ENCODE measurements around the gene SSX7. TPM values are rescaled to one million over a fixed set of nuclear protein-coding genes. Genes with fewer than 3 reads are reported as not detected.
A peak's percentile ranks its signal among the peaks of the same experiment; 100 is the strongest.
"Not testable (repeated sequence)": the region's sequence is repeated elsewhere in the genome, so short reads cannot be mapped to it uniquely, and the experiment has no call there.

The SSX7 gene
- not detected in 2 replicates for total RNA-seq (2014; rRNA removed; shearing (Covaris generic))

GRCh38 chrX:52654800-52655199 lies at the start of gene SSX7:
Gene SSX7 (minus strand): TSS chrX:52654900. CDS start chrX:52653472, 1,428 bp downstream.
- peak; percentile 2 for DNase-seq (ENCODE audit: low read depth)

GRCh38 chrX:52692034-52692433 lies 37.3 kb upstream of the SSX7 start:
- DNase-seq (ENCODE audit: low read depth): not testable (repeated sequence)

GRCh38 chrX:52662218-52662617 lies 7.5 kb upstream of the SSX7 start:
- not testable (repeated sequence) for DNase-seq (ENCODE audit: low read depth)

GRCh38 chrX:52655475-52655874 lies 775 bp upstream of the SSX7 start:
- not testable (repeated sequence) for DNase-seq (ENCODE audit: low read depth)

GRCh38 chrX:52650676-52651075 lies 4.0 kb downstream of the SSX7 start:
- DNase-seq (ENCODE audit: low read depth): not testable (repeated sequence)

DNA sequence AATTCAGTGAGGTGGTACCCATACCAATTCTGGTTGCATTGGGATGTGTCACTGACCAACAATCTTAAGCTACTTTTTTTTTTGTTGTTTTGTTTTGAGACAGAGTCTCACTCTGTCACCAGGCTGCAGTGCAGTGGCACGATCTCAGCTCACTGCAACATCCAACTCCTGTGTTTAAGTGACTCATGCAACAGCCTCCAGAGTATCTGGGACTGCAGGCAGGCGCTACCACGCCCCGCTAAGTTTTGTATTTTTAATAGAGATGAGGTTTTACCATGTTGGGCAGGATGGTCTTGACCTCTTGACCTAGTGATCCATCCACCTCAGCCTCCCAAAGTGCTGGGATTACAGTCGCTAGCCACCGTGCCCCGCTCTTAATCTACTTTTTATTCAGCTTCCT lies 5.7 kb downstream of the SSX7 start:
- DNase-seq (ENCODE audit: low read depth): not testable (repeated sequence)

DNA sequence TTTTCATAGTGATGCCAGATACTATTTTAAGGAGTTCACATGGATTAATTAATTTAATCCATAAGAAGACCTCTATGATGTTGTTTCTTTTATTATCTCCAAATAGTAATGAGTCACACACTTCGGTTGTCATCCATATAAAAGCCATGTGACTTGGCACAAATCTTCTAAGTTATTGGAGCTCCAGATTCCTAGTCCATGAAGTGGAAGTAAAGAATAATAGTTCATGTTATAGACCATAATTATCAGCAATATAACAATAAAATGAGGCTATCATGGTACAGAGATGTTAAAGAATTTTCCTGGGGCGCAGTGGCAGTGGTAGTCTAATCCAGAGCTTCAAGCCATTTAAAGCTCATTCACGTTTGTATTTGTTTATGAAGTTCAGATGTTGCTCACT lies 26.2 kb downstream of the SSX7 start:
- not testable (repeated sequence) for DNase-seq (ENCODE audit: low read depth)

GRCh38 chrX:52620661-52621060 lies 34.0 kb downstream of the SSX7 start:
- DNase-seq (ENCODE audit: low read depth): not testable (repeated sequence)

GRCh38 chrX:52608961-52609360 lies 45.7 kb downstream of the SSX7 start:
- DNase-seq (ENCODE audit: low read depth): no peak

GRCh38 chrX:52603151-52603550 lies 51.5 kb downstream of the SSX7 start:
- peak; percentile 11 for DNase-seq (ENCODE audit: low read depth)

- DNase-seq (ENCODE audit: low read depth): no peak
These were observed 55.8 kb downstream of the SSX7 start for GRCh38 chrX:52598886-52599285.

DNA sequence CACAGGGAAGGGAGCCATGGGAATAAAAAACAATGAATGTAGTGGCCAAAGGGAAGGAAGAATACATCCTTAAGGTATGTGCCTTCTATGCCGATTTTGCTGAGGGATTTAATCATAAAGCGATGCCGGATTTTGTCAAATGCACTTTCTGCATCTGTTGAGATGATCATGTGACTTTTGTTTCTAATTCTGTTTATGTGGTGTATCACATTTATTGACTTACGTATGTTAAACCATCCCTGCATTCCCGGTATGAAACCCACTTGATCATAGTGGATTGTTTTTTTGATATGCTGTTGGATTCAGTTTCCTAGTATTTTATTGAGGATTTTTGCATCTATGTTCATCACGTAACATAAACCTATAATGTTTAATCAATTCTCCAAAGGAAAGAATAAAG lies 60.0 kb downstream of the SSX7 start:
- no peak for DNase-seq (ENCODE audit: low read depth)

Other genes with a start within 250 kb of the SSX7 start
- gene XAGE1A, start 159.1 kb downstream of the SSX7 start, total RNA-seq (2014; rRNA removed; shearing (Covaris generic)): not detected in 2 replicates
- gene XAGE1B, start 137.8 kb downstream of the SSX7 start, total RNA-seq (2014; rRNA removed; shearing (Covaris generic)): not detected in 2 replicates
- gene SSX2, start 52.3 kb upstream of the SSX7 start, total RNA-seq (2014; rRNA removed; shearing (Covaris generic)): not detected in 2 replicates
- 0.25 and 0.98 TPM in 2 replicates for gene SSX2B, start 96.4 kb upstream of the SSX7 start, total RNA-seq (2014; rRNA removed; shearing (Covaris generic))
- not detected in 2 replicates for gene SPANXN5, start 142.5 kb upstream of the SSX7 start, total RNA-seq (2014; rRNA removed; shearing (Covaris generic))
- gene XAGE5, start 156.4 kb upstream of the SSX7 start, total RNA-seq (2014; rRNA removed; shearing (Covaris generic)): not detected in 2 replicates
- gene XAGE3, start 213.2 kb upstream of the SSX7 start, total RNA-seq (2014; rRNA removed; shearing (Covaris generic)): not detected in 2 replicates
- 15.2 and 22.1 TPM in 2 replicates for gene FAM156B, start 242.4 kb upstream of the SSX7 start, total RNA-seq (2014; rRNA removed; shearing (Covaris generic))